GM21367 (cell line): Measurements from ENCODE around the gene ZP3.
A peak's percentile ranks its signal among the peaks of the same experiment; 100 is the strongest.
"Not testable (repeated sequence)": the region's sequence is repeated elsewhere in the genome, so short reads cannot be mapped to it uniquely, and the experiment has no call there.

Experiments
- ATAC-seq: cut with Tn5 transposase; IDR thresholded peaks from one replicate; pipeline ENCODE4 v1.9.1; 2021; ENCODE audit not compliant: unreplicated experiment

ZP3 gene

DNA sequence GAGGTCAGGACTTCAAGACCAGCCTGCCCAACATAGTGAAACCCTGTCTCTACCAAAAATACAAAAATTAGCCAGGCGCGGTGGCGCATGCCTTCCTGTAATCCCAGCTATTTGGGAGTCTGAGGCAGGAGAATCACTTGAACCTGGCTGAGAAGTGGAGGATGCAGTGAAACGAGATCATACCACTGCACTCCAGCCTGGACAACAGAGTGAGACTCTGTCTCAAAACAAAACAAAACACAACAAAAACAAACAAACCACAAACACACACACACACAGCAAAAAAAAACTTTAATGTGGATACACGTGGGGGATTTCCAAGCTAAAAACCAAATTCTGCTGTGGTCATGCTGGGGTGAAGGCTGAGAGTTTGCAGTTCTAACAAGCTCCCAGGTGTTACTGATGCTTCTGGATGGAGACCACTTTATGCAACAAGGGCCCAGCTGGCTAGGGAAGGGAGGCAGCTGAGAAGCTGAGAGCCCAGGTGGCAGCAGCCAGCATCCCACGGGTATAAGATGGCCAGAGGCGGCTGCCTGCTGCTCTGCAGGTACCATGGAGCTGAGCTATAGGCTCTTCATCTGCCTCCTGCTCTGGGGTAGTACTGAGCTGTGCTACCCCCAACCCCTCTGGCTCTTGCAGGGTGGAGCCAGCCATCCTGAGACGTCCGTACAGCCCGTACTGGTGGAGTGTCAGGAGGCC, at the start of gene ZP3:
Gene ZP3, plus strand, starts transcription at position 538 of the 699 bp plus-strand sequence. Its CDS starts 15 bp downstream, at position 553.
- no peak for ATAC-seq

DNA sequence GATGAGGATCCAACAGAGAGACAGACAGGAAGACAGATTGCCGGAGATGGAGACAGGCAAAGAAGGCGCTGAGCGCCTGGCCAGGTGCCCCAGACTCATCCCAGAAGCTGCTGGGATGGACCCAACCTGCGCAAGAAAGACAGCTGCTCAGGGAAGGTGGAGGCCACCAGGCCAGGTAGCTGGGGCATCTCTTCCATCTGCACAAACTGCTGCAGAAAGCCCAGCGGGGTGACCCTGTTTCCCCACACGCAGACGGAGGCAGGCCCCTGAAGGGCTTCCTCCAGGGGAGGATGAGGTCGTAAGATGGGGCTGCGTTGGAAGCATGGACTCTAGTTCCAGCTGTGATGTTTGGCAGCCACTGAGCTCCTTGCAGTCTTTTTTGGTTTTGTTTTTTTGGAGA, 49.5 kb upstream of the ZP3 start:
- ATAC-seq, result no peak

GRCh38 chr7:76377186-76377918, 47.4 kb upstream of the ZP3 start:
- no peak for ATAC-seq

GRCh38 chr7:76380623-76380966, 44.2 kb upstream of the ZP3 start:
- ATAC-seq, result no peak

GRCh38 chr7:76381814-76382213, 42.9 kb upstream of the ZP3 start:
- ATAC-seq, result no peak

- no peak for ATAC-seq
These were observed 41.4 kb upstream of the ZP3 start for GRCh38 chr7:76383089-76383944.

GRCh38 chr7:76386691-76387260, 38.0 kb upstream of the ZP3 start:
- ATAC-seq, result no peak

DNA sequence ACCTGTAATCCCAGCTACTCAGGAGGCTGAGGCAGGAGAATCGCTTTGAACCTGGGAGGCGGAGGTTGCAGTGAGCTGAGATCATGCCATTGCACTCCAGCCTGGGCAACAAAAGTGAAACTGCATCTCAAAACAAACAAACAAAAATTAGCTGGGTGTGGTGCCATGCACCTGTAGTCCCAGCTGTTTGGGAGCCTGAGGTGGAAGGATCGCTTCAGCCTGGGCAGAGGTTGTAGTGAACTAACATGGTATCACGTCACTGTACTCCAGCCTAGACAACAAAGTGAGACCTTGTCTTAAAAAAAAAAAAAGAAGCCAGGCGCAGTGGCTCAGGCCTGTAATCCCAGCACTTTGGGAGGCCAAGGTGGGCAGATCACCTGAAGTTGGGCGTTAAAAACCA, 37.0 kb upstream of the ZP3 start:
- not testable (repeated sequence) for ATAC-seq

GRCh38 chr7:76390092-76390491, 34.7 kb upstream of the ZP3 start:
- no peak for ATAC-seq

DNA sequence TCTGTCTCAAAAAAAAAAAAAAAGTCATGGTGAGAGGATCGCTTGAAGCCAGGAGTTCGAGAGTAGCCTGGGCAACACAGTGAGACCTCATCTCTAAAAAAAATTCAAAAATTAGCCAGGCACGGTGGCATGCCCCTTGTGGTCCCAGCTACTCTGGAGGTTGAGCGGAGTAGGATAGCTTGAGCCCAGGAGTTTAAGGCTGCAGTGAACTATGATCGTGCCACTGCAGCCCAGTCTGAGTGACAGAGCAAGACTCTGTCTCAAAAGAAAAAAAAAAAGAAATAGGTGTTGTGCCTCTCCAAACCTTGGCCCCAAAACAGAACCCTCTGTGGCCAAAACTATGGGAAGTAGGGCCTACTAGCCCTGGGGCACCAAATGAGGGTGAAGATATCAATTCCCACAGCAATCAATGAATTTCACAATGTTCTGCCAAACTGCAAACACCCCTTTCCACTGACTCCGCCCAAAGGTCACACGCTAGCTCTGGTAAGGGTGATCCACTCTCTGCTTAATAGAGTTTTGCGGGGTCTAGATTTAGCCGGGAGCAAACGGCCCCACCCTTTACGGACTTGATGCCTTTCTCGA, 32.1 kb upstream of the ZP3 start:
- ATAC-seq, result no peak

- peak; percentile 86 for ATAC-seq
These were observed 31.4 kb upstream of the ZP3 start for GRCh38 chr7:76393116-76394031.

- no peak for ATAC-seq
These were observed 29.8 kb upstream of the ZP3 start for GRCh38 chr7:76394957-76395356.

- ATAC-seq, result not testable (repeated sequence)
These were observed 29.2 kb upstream of the ZP3 start for GRCh38 chr7:76395605-76395964.

DNA sequence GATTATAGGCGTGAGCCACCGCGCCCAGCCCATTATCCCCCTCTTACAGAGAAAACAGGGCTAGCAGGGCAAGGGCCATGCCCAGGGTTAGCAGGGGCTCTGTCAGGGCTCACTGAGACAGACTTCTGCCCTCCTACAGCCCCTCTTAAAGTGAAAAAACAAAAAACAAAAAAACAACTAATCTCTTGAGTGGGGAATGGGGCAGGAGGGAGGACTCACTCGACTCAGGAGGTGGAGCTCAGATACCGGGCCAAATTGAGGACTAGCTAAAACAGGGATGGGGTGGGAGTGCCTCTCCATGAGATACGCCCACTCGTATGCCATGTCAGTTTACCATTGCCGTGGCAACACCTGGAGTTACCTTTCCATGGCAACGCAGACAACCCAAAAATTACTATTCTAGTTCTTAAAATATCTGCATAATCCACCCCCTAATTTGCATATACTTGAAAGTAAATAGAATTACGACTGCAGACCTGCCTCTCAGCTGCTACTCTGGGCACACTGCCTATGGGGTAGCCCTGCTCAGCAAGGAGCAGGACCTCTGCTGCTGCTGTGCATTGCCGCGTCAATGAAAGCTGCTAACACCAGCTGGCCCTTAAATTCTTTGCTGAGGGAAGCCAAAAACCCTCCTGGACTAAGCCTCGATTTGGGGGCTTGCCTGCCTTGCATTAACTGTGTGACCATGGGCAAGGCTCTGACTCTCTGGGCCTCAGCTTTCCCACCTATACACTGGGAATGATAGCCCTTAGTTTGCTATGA, 28.6 kb upstream of the ZP3 start:
- ATAC-seq, result no peak

GRCh38 chr7:76396864-76397263, 27.9 kb upstream of the ZP3 start:
- ATAC-seq, result no peak

- no peak for ATAC-seq
These were observed 27.2 kb upstream of the ZP3 start for GRCh38 chr7:76397409-76398183.

GRCh38 chr7:76400248-76400647, 24.5 kb upstream of the ZP3 start:
- no peak for ATAC-seq

DNA sequence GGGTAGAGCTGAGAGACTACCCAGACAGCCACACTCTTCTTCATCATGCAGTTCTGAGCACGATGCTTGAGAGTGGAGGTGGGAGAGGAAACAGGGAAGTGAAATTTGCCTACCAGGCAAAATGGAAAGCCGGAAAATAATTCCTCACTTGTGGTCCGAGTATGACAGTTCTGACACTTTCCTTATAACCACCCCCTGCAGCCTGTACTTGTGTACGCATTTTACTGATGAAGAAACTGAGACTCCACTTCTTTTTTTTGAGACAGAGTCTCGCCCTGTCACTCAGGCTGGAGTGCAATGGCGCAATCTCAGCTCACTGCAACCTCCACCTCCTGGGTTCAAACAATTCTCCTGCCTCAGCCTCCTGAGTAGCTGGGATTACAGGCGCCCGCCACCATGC, 21.7 kb upstream of the ZP3 start:
- ATAC-seq, result not testable (repeated sequence)
